AG04450 (cell line): ENCODE results near the gene SPARC. TPM values are rescaled to one million over a fixed set of nuclear protein-coding genes. Genes with fewer than 3 reads are reported as not detected.

Experiments
- CTCF ChIA-PET: fragments of 300-600, 350-600 bp; formaldehyde crosslinking; extraction: SDS; loops from one replicate; lab custom pipeline; 2022; ENCODE audit warnings: antibody characterized with exemption, inconsistent platforms; lab: Charles Lee
- POLR2A ChIA-PET: fragments of 350-600 bp; formaldehyde crosslinking; extraction: SDS; loops from one replicate; lab custom pipeline; 2021; ENCODE audit warnings: antibody characterized with exemption, inconsistent platforms; lab: Yijun Ruan, JAX
- DNase-seq: peaks from one replicate; pipeline ENCODE4 v3.0.0-alpha.2; 2011; ENCODE audit warnings: low read depth, low spot score
- H3K27ac ChIP-seq: one replicate; pipeline ENCODE4 v1.5.1; 2012; ENCODE audit warnings: low read depth, low read length, control low read depth
- H3K27me3 ChIP-seq: one replicate; pipeline ENCODE4 v1.6.0; 2012; ENCODE audit warnings: low read length; ENCODE audit not compliant: control insufficient read depth, insufficient read depth
- H3K4me3 ChIP-seq: 2 replicates; pipeline ENCODE4 v1.5.1; 2011; ENCODE audit warnings: mild to moderate bottlenecking, low read depth, low read length, control low read depth
- H3K9me3 ChIP-seq: 2 replicates; pipeline ENCODE4 v1.5.1; 2012; ENCODE audit warnings: low read length; ENCODE audit not compliant: control insufficient read depth, insufficient read depth
- CTCF ChIP-seq: IDR thresholded peaks from 2 replicates; pipeline ENCODE4 v1.5.1; 2011; ENCODE audit warnings: low read depth, low read length, control low read depth, inconsistent platforms
- polyA plus RNA-seq: library from polyadenylated mRNA; depleted of rRNA; stranded (reverse); fragments of >200 nt; gene quantifications from 2 replicates; pipeline ENCODE4 v1.2.3, GENCODE V29; 2011

SPARC gene
- polyA plus RNA-seq, 1 experiment = 5,773 TPM

- Histone ChIP-seq H3K27ac (peak overlapping the region; percentile 81), H3K9me3 (no peaks in the 10 kb centered on the region), H3K27me3 (no peaks in the 10 kb centered on the region), H3K4me3 (no peak overlapping the region)
- ChIA-PET CTCF (interaction anchor here (1.3 to 3.8 kb wide), 6 partner anchors 11 to 99 kb away, joined by 4 to 36 read pairs (median 4); no protein-coding TSS in a partner anchor), POLR2A (interaction anchor here (1.0 to 10.3 kb wide), 8 partner anchors 11 to 68 kb away, joined by 3 to 95 read pairs (median 16); partner anchors contain the start of gene SPARC)
- no peak for DNase-seq
- TF ChIP-seq CTCF = no peak
These were observed 14.8 kb downstream of the SPARC start for GRCh38 chr5:151671950-151672349.

- no peak for DNase-seq
- H3K4me3 ChIP-seq = no peak overlapping the region
- H3K9me3 ChIP-seq = no peaks in the 10 kb centered on the region
- POLR2A ChIA-PET = interaction anchor here (1.0 to 10.3 kb wide), 10 partner anchors 8 to 69 kb away, joined by 3 to 95 read pairs (median 7); partner anchors contain the start of gene SPARC
- CTCF ChIA-PET = interaction anchor here (1.1 to 3.8 kb wide), 9 partner anchors 8 to 100 kb away, joined by 3 to 36 read pairs (median 4); no protein-coding TSS in a partner anchor
- TF ChIP-seq CTCF = no peak
- H3K27me3 ChIP-seq = no peaks in the 10 kb centered on the region
- H3K27ac ChIP-seq = peak overlapping the region; percentile 81
These were observed 15.6 kb downstream of the SPARC start for GRCh38 chr5:151670953-151671636.

GRCh38 chr5:151670083-151670686 is 16.5 kb downstream of the SPARC start:
- TF ChIP-seq CTCF = no peak
- ChIA-PET CTCF (interaction anchor here (1.2 to 3.8 kb wide), 6 partner anchors 10 to 71 kb away, joined by 4 to 36 read pairs (median 4); no protein-coding TSS in a partner anchor), POLR2A (interaction anchor here (0.7 to 10.3 kb wide), 9 partner anchors 9 to 101 kb away, joined by 3 to 95 read pairs (median 8); partner anchors contain the start of genes G3BP1 and SPARC)
- no peaks in the 10 kb centered on the region for H3K27me3 ChIP-seq
- H3K4me3 ChIP-seq = no peak overlapping the region
- H3K27ac ChIP-seq = peak overlapping the region; percentile 75
- no peak for DNase-seq
- H3K9me3 ChIP-seq = no peaks in the 10 kb centered on the region

GRCh38 chr5:151667083-151667482 is 19.6 kb downstream of the SPARC start:
- no peaks in the 10 kb centered on the region for H3K27me3 ChIP-seq
- H3K9me3 ChIP-seq = no peaks in the 10 kb centered on the region
- peak overlapping the region; percentile 68 for H3K27ac ChIP-seq
- H3K4me3 ChIP-seq = no peak overlapping the region
- no peak for DNase-seq
- TF ChIP-seq CTCF = no peak
- CTCF ChIA-PET = interaction anchor here (0.6 to 2.8 kb wide), 5 partner anchors 8 to 428 kb away, joined by 3 to 10 read pairs (median 4); partner anchors contain the start of gene SLC36A1
- POLR2A ChIA-PET = interaction anchor here (1.3 to 5.2 kb wide), 4 partner anchors 11 to 73 kb away, joined by 3 to 40 read pairs (median 28); partner anchors contain the start of gene SPARC
